IMR-90 (cell line): Measurements from ENCODE around the gene BACH1. TPM values are rescaled to one million over a fixed set of nuclear protein-coding genes. Genes with fewer than 3 reads are reported as not detected.

ENCODE experiments used
- ATAC-seq: fragments of 200-7000 bp; cut with Tn5 transposase; 2 replicates; pipeline ENCODE4 v1.9.1; 2020; ENCODE audit warnings: low read depth, mild to moderate bottlenecking, moderate library complexity
- BruUV-seq: library from RNA; stranded (reverse); fragments of 400-500 nt; replicated peaks from 2 replicates; lab custom pipeline; 2021; lab: Mats Ljungman, UMichigan
- CTCF ChIA-PET: fragments of 300-600 bp; formaldehyde crosslinking; extraction: SDS; loops from one replicate; lab custom pipeline; 2021; ENCODE audit warnings: antibody characterized with exemption; lab: Yijun Ruan, JAX
- POLR2A ChIA-PET: fragments of 300-600 bp; sonication (Branson Sonifier 250); formaldehyde crosslinking; loops from one replicate; lab custom pipeline; 2022; ENCODE audit warnings: antibody characterized with exemption; ENCODE audit not compliant: unreplicated experiment; lab: Charles Lee
- DNase-seq: peaks from one replicate; pipeline ENCODE4 v3.0.0; 2013
- H2AFZ ChIP-seq: replicated peaks from 2 replicates; pipeline ENCODE3; 2013; ENCODE audit warnings: low read length, mild to moderate bottlenecking; ENCODE audit not compliant: poor library complexity
- H2AK5ac ChIP-seq: 2 replicates; pipeline ENCODE4 v1.6.1; 2013; ENCODE audit warnings: low read depth, low read length, inconsistent platforms
- H2AK9ac ChIP-seq: replicated peaks from 2 replicates; pipeline ENCODE3; 2013; ENCODE audit warnings: mild to moderate bottlenecking, low read depth, low read length, moderate library complexity; ENCODE audit not compliant: poor library complexity
- H2BK120ac ChIP-seq: 2 replicates; pipeline ENCODE4 v1.6.1; 2013; ENCODE audit warnings: low read depth, low read length, inconsistent platforms
- H2BK15ac ChIP-seq: 3 replicates; pipeline ENCODE4 v1.6.1; 2013; ENCODE audit warnings: low read depth, low read length, inconsistent platforms
- H2BK20ac ChIP-seq: 2 replicates; pipeline ENCODE4 v1.6.1; 2013; ENCODE audit warnings: low read depth, mild to moderate bottlenecking, inconsistent platforms, low read length, moderate library complexity
- H2BK5ac ChIP-seq: 2 replicates; pipeline ENCODE4 v1.6.1; 2013; ENCODE audit warnings: mild to moderate bottlenecking, low read depth, low read length, inconsistent platforms; ENCODE audit not compliant: poor library complexity, severe bottlenecking
- H3K14ac ChIP-seq: replicated peaks from 2 replicates; pipeline ENCODE4 v1.6.1; 2013; ENCODE audit warnings: low read depth, low read length, inconsistent platforms
- H3K18ac ChIP-seq: 2 replicates; pipeline ENCODE4 v1.6.1; 2013; ENCODE audit warnings: low read depth, low read length, control low read depth
- H3K23ac ChIP-seq: 2 replicates; pipeline ENCODE4 v1.6.1; 2013; ENCODE audit warnings: low read depth, low read length, inconsistent platforms
- H3K27ac ChIP-seq: 2 replicates; pipeline ENCODE4 v1.5.1; 2013; ENCODE audit warnings: mild to moderate bottlenecking, control low read depth, low read length; ENCODE audit not compliant: insufficient read depth
- H3K27me3 ChIP-seq: 2 replicates; pipeline ENCODE4 v1.6.1; 2013; ENCODE audit warnings: low read length; ENCODE audit not compliant: control insufficient read depth, insufficient read depth
- H3K36me3 ChIP-seq: 2 replicates; pipeline ENCODE4 v1.6.1; 2013; ENCODE audit warnings: low read length, mixed read lengths; ENCODE audit not compliant: control insufficient read depth, insufficient read depth
- H3K4ac ChIP-seq: 2 replicates; pipeline ENCODE4 v1.6.1; 2013; ENCODE audit warnings: low read depth, low read length, inconsistent platforms
- H3K4me1 ChIP-seq: 2 replicates; pipeline ENCODE4 v1.6.1; 2013; ENCODE audit warnings: low read length, mixed read lengths; ENCODE audit not compliant: control insufficient read depth, insufficient read depth
- H3K4me2 ChIP-seq: 2 replicates; pipeline ENCODE4 v1.6.1; 2013; ENCODE audit warnings: low read depth, mild to moderate bottlenecking, control low read depth, low read length, moderate library complexity
- H3K4me3 ChIP-seq: 2 replicates; pipeline ENCODE4 v1.5.1; 2013; ENCODE audit warnings: low read depth, mild to moderate bottlenecking, control low read depth, low read length, moderate library complexity; ENCODE audit not compliant: insufficient read depth
- H3K56ac ChIP-seq: 2 replicates; pipeline ENCODE4 v1.6.1; 2013; ENCODE audit warnings: low read length, inconsistent platforms; ENCODE audit not compliant: insufficient read depth; ENCODE audit errors: extremely low read depth
- H3K79me1 ChIP-seq, 2 experiments: 2 replicates each; pipeline ENCODE4 v1.6.1; 2013; ENCODE audit warnings: low read length in 2 of 2, inconsistent platforms in 1 of 2, low read depth in 1 of 2
- H3K9ac ChIP-seq: 2 replicates; pipeline ENCODE4 v1.6.1; 2013; ENCODE audit warnings: low read depth, low read length, control low read depth
- H3K9me1 ChIP-seq: 2 replicates; pipeline ENCODE4 v1.6.1; 2013; ENCODE audit warnings: low read length, inconsistent platforms; ENCODE audit not compliant: insufficient read depth
- H3K9me3 ChIP-seq: 2 replicates; pipeline ENCODE4 v1.6.1; 2013; ENCODE audit warnings: low read length; ENCODE audit not compliant: control insufficient read depth, insufficient read depth
- H4K20me1 ChIP-seq: 2 replicates; pipeline ENCODE4 v1.6.1; 2013; ENCODE audit warnings: low read length, inconsistent platforms; ENCODE audit not compliant: insufficient read depth
- H4K5ac ChIP-seq: 2 replicates; pipeline ENCODE4 v1.6.1; 2013; ENCODE audit warnings: mild to moderate bottlenecking, low read depth, low read length, control low read depth
- H4K8ac ChIP-seq, 2 experiments: 2 replicates each; pipeline ENCODE4 v1.6.1; 2013; ENCODE audit warnings: low read depth in 2 of 2, low read length in 2 of 2, control low read depth in 1 of 2, inconsistent platforms in 1 of 2
- H4K91ac ChIP-seq: 2 replicates; pipeline ENCODE4 v1.6.1; 2013; ENCODE audit warnings: low read depth, low read length, inconsistent platforms; ENCODE audit not compliant: insufficient read depth
- MAFK ChIP-seq: IDR thresholded peaks from 2 replicates; pipeline ENCODE4 v1.6.1; 2012; ENCODE audit warnings: low read depth, low read length, improper control_type of control experiment
- MXI1 ChIP-seq: IDR thresholded peaks from 2 replicates; pipeline ENCODE4 v1.6.1; 2012; ENCODE audit warnings: low read depth, mild to moderate bottlenecking, low read length, moderate library complexity, borderline replicate concordance
- WGBS, 2 experiments: methylation state at CpG; one replicate each; pipeline versions ENCODE4 v1.1.5 to v1.1.7; 2013; ENCODE audit warnings: missing lambda C conversion rate in 2 of 2; ENCODE audit not compliant: insufficient read length in 1 of 2; ENCODE audit errors: extremely low coverage in 2 of 2; 5-methylcytosine and 5-hydroxymethylcytosine counted together
- dilution Hi-C: fragments of 300-500 bp; cut with HindIII; formaldehyde crosslinking; loops from one replicate; pipeline ENCODE4 v1.14.3; 2018; ENCODE audit warnings: low sequenced_read_pairs; ENCODE audit not compliant: unreplicated experiment
- in situ Hi-C: fragments of 300-500 bp; cut with MboI; formaldehyde crosslinking; loops from 3 replicates; pipeline ENCODE4 v1.14.3; 2019; ENCODE audit warnings: low sequenced_read_pairs, inconsistent platforms, mixed read lengths
- intact Hi-C: fragments of 100-400 bp; cut with micrococcal nuclease; formaldehyde crosslinking; loops from 2 replicates; pipeline ENCODE4 v1.10.0; 2022
- polyA plus RNA-seq, 3 experiments: library from polyadenylated mRNA; depleted of rRNA; stranded (reverse); fragments of >200 nt; gene quantifications; 2 replicates each; pipeline ENCODE4 v1.2.3, GENCODE V29; 2012; ENCODE audit warnings: low replicate concordance in 1 of 3
- total RNA-seq: library from RNA; depleted of rRNA; stranded (reverse); fragments of >200 nt; gene quantifications from 2 replicates; pipeline ENCODE4 v1.2.3, GENCODE V29; 2012

BACH1 gene
- total and polyA plus RNA-seq, 2 of the 4 experiments (the other 2 are of a cell fraction), result 23.1 to 108 TPM

DNA sequence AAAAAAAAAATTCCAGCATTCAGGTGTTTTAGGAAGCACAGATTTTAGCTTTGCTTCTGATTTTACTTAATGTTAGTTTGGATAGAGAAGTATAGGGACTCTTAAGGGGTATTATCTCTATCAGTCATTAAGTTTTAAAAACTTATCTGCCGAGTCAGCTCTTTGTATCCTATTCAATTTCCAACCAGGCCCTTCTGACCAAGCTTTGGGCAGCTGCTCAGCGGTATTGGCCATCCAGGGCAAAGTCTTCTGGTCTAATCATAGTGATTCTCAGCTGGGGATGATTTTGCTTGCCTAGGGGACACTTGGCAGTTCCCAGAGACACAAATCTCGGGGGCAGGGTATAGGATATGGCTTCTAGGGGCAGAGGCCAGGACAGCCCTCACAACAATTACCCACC is 47.6 kb downstream of the BACH1 start:
- Histone ChIP-seq H4K20me1 (peaks cover 8% of the 10 kb centered on the region; the same call in 1 of the 2 replicates), H3K4me3 (no peak overlapping the region), H2AK5ac (peak overlapping the region; percentile 38; the same call in 1 of the 2 replicates), H2BK120ac (peak overlapping the region; percentile 92), H3K79me1 (peaks cover 41 to 61% of the 10 kb centered on the region in 2 experiments), H3K9me1 (peaks cover 26% of the 10 kb centered on the region), H4K91ac (peak overlapping the region; percentile 78), H2BK15ac (peak overlapping the region; percentile 18; the same call in 2 of the 3 replicates), H3K4me1 (peaks cover 42% of the 10 kb centered on the region), H3K18ac (peak overlapping the region; percentile 53; the same call in 1 of the 2 replicates), H4K5ac (peak overlapping the region; percentile 83), H2AFZ (no peak overlapping the region), H3K23ac (peak overlapping the region; percentile 39), H2AK9ac (peak overlapping the region; percentile 8), H3K4ac (peak overlapping the region; percentile 77), H3K9me3 (no peaks in the 10 kb centered on the region), H3K14ac (peak overlapping the region; percentile 8; the same call in 1 of the 2 replicates), H3K4me2 (no peak overlapping the region), H2BK5ac (peak overlapping the region; percentile 94), H4K8ac (peak overlapping the region; percentile 46 to 85; a peak in 3 of 4 replicates), H3K27me3 (no peaks in the 10 kb centered on the region), H3K36me3 (0 out of 2 replicates have a peak, but pooled peaks cover 2% of the 10 kb centered on the region), H2BK20ac (peak overlapping the region; percentile 60; the same call in 1 of the 2 replicates), H3K9ac (no peak overlapping the region), H3K56ac (no peak overlapping the region), H3K27ac (peak overlapping the region; percentile 49; the same call in 1 of the 2 replicates)
- CTCF ChIA-PET, result interaction anchor here (1.1 kb wide), 1 partner anchor 18 kb away, joined by 3 read pairs; no protein-coding TSS in a partner anchor
- TF ChIP-seq MXI1, result no peak
- peak; percentile 98 for TF ChIP-seq MAFK
- dilution Hi-C loops, result no loop called here
- DNase-seq (no peak), ATAC-seq (no peak)
- in situ Hi-C loops, result no loop called here
- no TSS peak for BruUV-seq
- POLR2A ChIA-PET, result interaction anchor here (1.0 kb wide), 1 partner anchor 164 kb away, joined by 3 read pairs; no protein-coding TSS in a partner anchor
- WGBS, 2 experiments, result no CpG with 5 or more reads among the region's 3 CpGs
- intact Hi-C loops, result no loop called here
